Parathyroid adenoma (tissue), 2 donors: ENCODE data around the gene SLC35A1.
"Not testable (repeated sequence)": the region's sequence is repeated elsewhere in the genome, so short reads cannot be mapped to it uniquely, and the experiment has no call there.

ENCODE experiments used
- H2AFZ ChIP-seq: fragments of 300-600 bp; sonication (generic); one replicate; pipeline ENCODE4 v1.7.0; 2017; ENCODE audit warnings: antibody characterized with exemption, mild to moderate bottlenecking
- H3K27ac ChIP-seq: fragments of 300-600 bp; sonication (generic); one replicate; pipeline ENCODE4 v1.7.0; 2017
- H3K27me3 ChIP-seq: fragments of 300-600 bp; sonication (generic); one replicate; pipeline ENCODE4 v1.7.0; 2017; ENCODE audit warnings: low read length; ENCODE audit not compliant: control insufficient read depth, insufficient read depth
- H3K36me3 ChIP-seq: fragments of 300-600 bp; sonication (generic); one replicate; pipeline ENCODE4 v1.7.0; 2017; ENCODE audit warnings: low read length; ENCODE audit not compliant: control insufficient read depth, insufficient read depth
- H3K4me1 ChIP-seq: fragments of 300-600 bp; sonication (generic); one replicate; pipeline ENCODE4 v1.7.0; 2017; ENCODE audit warnings: control low read depth
- H3K4me2 ChIP-seq: fragments of 300-600 bp; sonication (generic); one replicate; pipeline ENCODE4 v1.7.0; 2017; ENCODE audit warnings: low read length
- H3K4me3 ChIP-seq: fragments of 300-600 bp; sonication (generic); one replicate; pipeline ENCODE4 v1.7.0; 2017; ENCODE audit warnings: low read depth, low read length
- H3K79me2 ChIP-seq: fragments of 300-600 bp; sonication (generic); one replicate; pipeline ENCODE4 v1.7.0; 2017; ENCODE audit warnings: control low read depth
- H3K9ac ChIP-seq: fragments of 300-600 bp; sonication (generic); one replicate; pipeline ENCODE4 v1.7.0; 2017; ENCODE audit warnings: mild to moderate bottlenecking
- H3K9me3 ChIP-seq: fragments of 300-600 bp; sonication (generic); one replicate; pipeline ENCODE4 v1.7.0; 2017; ENCODE audit warnings: low read length; ENCODE audit not compliant: control insufficient read depth
- TF ChIP-seq, protein P1 (sequence below): fragments of 300-600 bp; sonication (generic); IDR thresholded peaks from one replicate; pipeline ENCODE4 v1.7.0; 2017; ENCODE audit warnings: antibody characterized with exemption, mild to moderate bottlenecking
- donor health status: primary hyperparathyroidism.

The SLC35A1 gene

GRCh38 chr6:87481931-87482330 lies 9.2 kb downstream of the SLC35A1 start:
- Histone ChIP-seq H3K4me2 (no peak overlapping the region), H3K9me3 (no peaks in the 10 kb centered on the region)

DNA sequence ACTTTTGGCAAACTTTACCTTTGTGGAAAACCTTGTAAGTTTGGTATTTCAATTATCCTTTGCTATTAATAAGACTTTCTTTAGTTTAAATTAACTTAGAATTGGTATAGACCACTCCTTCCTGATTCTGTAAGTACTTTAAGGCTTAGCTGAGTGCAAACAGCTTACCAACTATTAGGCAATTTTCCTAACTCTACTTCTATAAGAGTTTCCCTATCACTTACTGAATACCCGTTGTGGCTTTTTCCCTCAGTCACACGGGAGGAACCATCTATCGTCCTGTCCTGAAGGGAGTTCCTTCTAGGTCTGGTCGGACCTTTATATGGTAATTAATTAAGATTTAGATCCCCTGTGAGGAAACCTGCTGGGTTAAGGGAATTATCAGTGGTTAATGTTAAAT lies 9.6 kb downstream of the SLC35A1 start:
- Histone ChIP-seq H3K4me2 (no peak overlapping the region), H3K27ac (no peak overlapping the region), H2AFZ (no peak overlapping the region), H3K27me3 (no peaks in the 10 kb centered on the region), H3K4me3 (no peak overlapping the region), H3K36me3 (no peaks in the 10 kb centered on the region), H3K9ac (no peak overlapping the region), H3K4me1 (no peaks in the 10 kb centered on the region), H3K9me3 (no peaks in the 10 kb centered on the region), H3K79me2 (peaks cover 9% of the 10 kb centered on the region)
- TF ChIP-seq, protein P1, sequence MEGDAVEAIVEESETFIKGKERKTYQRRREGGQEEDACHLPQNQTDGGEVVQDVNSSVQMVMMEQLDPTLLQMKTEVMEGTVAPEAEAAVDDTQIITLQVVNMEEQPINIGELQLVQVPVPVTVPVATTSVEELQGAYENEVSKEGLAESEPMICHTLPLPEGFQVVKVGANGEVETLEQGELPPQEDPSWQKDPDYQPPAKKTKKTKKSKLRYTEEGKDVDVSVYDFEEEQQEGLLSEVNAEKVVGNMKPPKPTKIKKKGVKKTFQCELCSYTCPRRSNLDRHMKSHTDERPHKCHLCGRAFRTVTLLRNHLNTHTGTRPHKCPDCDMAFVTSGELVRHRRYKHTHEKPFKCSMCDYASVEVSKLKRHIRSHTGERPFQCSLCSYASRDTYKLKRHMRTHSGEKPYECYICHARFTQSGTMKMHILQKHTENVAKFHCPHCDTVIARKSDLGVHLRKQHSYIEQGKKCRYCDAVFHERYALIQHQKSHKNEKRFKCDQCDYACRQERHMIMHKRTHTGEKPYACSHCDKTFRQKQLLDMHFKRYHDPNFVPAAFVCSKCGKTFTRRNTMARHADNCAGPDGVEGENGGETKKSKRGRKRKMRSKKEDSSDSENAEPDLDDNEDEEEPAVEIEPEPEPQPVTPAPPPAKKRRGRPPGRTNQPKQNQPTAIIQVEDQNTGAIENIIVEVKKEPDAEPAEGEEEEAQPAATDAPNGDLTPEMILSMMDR: no peak

More at GRCh38 chr6:87481931-87482330, 9.2 kb downstream of the SLC35A1 start:
- Histone ChIP-seq H3K36me3 (no peaks in the 10 kb centered on the region), H3K27me3 (no peaks in the 10 kb centered on the region), H3K4me3 (no peak overlapping the region), H3K4me1 (no peaks in the 10 kb centered on the region), H2AFZ (no peak overlapping the region), H3K9ac (no peak overlapping the region), H3K27ac (no peak overlapping the region), H3K79me2 (peaks cover 9% of the 10 kb centered on the region)
- TF ChIP-seq, protein P1: no peak

GRCh38 chr6:87483929-87484328 lies 11.2 kb downstream of the SLC35A1 start:
- Histone ChIP-seq H3K4me2 (no peak overlapping the region), H3K4me1 (no peaks in the 10 kb centered on the region), H3K27ac (no peak overlapping the region), H3K4me3 (no peak overlapping the region), H3K9me3 (no peaks in the 10 kb centered on the region), H2AFZ (no peak overlapping the region), H3K79me2 (peaks cover 4% of the 10 kb centered on the region), H3K27me3 (no peaks in the 10 kb centered on the region), H3K9ac (no peak overlapping the region), H3K36me3 (no peaks in the 10 kb centered on the region)
- TF ChIP-seq, protein P1: no peak

DNA sequence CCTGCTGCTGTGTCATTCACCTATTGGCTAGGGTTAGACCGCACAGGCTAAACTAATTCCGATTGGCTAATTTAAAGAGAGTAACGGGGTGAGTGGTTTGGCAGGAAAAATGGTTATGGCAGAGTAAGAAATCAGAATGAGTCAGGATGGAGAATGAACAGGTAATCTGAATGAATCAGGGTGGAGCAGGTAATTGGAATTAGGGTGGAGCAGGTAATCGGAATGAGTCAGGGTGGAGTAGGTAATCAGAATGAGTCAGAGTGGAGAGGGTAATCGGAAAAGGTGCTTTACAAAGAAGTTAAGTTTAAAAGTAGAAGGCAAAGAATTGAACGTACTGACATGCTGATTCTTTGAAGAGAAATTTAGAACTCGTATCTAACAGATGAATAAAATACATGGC lies 11.7 kb downstream of the SLC35A1 start:
- H3K4me2 ChIP-seq: no peak overlapping the region
- TF ChIP-seq, protein P1: no peak
- H3K79me2 ChIP-seq: peaks cover 4% of the 10 kb centered on the region
- H2AFZ ChIP-seq: no peak overlapping the region
- no peaks in the 10 kb centered on the region for H3K4me1 ChIP-seq
- no peak overlapping the region for H3K9ac ChIP-seq
- no peaks in the 10 kb centered on the region for H3K36me3 ChIP-seq
- H3K27ac ChIP-seq: no peak overlapping the region
- no peaks in the 10 kb centered on the region for H3K27me3 ChIP-seq
- no peak overlapping the region for H3K4me3 ChIP-seq
- H3K9me3 ChIP-seq: no peaks in the 10 kb centered on the region

GRCh38 chr6:87487555-87487954 lies 14.8 kb downstream of the SLC35A1 start:
- Histone ChIP-seq H3K9me3 (no peaks in the 10 kb centered on the region), H3K4me1 (no peaks in the 10 kb centered on the region), H3K4me2 (no peak overlapping the region), H3K27me3 (no peaks in the 10 kb centered on the region), H2AFZ (no peak overlapping the region), H3K79me2 (peaks cover 2% of the 10 kb centered on the region), H3K27ac (no peak overlapping the region), H3K4me3 (no peak overlapping the region), H3K36me3 (no peaks in the 10 kb centered on the region), H3K9ac (no peak overlapping the region)
- TF ChIP-seq, protein P1: no peak

DNA sequence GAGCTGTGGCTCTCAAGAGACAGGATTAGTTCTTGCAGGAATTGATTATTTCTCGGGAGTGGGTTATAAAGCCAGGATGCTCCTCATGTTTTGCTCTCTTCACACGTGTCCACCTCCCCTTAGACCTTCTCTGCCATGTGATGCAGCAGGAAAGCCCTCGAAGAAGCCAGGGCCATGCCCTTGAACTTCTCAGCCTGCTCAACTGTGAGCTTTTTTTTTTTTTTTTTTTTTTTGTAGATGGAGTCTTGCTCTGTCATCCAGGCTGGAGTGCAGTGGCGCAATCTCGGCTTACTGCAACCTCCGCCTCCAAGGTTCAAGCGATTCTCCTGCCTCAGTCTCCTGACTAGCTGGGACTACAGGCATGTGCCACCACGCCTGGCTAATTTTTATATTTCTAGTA lies 16.6 kb downstream of the SLC35A1 start:
- not testable (repeated sequence) for H3K27ac ChIP-seq, H3K79me2 ChIP-seq

More for the DNA sequence above, 16.6 kb downstream of the SLC35A1 start:
- H2AFZ ChIP-seq, H3K27me3 ChIP-seq, H3K36me3 ChIP-seq, H3K4me3 ChIP-seq, H3K9ac ChIP-seq, H3K4me2 ChIP-seq, H3K9me3 ChIP-seq, H3K4me1 ChIP-seq: not testable (repeated sequence)
